Measurements from ENCODE around the gene KIRREL2. TPM values are rescaled to one million over a fixed set of nuclear protein-coding genes. Genes with fewer than 3 reads are reported as not detected.

KIRREL2 gene
- total RNA-seq, 2 donors from 2014 or later = 0.13 TPM; not detected in 1

- TF ChIP-seq, protein P1, sequence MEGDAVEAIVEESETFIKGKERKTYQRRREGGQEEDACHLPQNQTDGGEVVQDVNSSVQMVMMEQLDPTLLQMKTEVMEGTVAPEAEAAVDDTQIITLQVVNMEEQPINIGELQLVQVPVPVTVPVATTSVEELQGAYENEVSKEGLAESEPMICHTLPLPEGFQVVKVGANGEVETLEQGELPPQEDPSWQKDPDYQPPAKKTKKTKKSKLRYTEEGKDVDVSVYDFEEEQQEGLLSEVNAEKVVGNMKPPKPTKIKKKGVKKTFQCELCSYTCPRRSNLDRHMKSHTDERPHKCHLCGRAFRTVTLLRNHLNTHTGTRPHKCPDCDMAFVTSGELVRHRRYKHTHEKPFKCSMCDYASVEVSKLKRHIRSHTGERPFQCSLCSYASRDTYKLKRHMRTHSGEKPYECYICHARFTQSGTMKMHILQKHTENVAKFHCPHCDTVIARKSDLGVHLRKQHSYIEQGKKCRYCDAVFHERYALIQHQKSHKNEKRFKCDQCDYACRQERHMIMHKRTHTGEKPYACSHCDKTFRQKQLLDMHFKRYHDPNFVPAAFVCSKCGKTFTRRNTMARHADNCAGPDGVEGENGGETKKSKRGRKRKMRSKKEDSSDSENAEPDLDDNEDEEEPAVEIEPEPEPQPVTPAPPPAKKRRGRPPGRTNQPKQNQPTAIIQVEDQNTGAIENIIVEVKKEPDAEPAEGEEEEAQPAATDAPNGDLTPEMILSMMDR (IDR thresholded peaks at IDR 0.05) = no peak
- no peaks in the 10 kb centered on the region for H3K9me3 ChIP-seq
- intact Hi-C loops (cut with DNase I) = no loop called here
- H3K27me3 ChIP-seq = peaks cover 14% of the 10 kb centered on the region
- no peak overlapping the region for H3K27ac ChIP-seq
- no peak overlapping the region for H3K9ac ChIP-seq (ENCODE audit: low read depth in 2 of 2, low read length in 2 of 2)
- no peaks in the 10 kb centered on the region for H3K36me3 ChIP-seq
- peak overlapping the region; percentile 20 for H3K4me3 ChIP-seq
- peaks cover 12% of the 10 kb centered on the region for H3K4me1 ChIP-seq
- DNase-seq = peak; percentile 69
These were observed 11.3 kb upstream of the KIRREL2 start for GRCh38 chr19:35845215-35846037.

DNA sequence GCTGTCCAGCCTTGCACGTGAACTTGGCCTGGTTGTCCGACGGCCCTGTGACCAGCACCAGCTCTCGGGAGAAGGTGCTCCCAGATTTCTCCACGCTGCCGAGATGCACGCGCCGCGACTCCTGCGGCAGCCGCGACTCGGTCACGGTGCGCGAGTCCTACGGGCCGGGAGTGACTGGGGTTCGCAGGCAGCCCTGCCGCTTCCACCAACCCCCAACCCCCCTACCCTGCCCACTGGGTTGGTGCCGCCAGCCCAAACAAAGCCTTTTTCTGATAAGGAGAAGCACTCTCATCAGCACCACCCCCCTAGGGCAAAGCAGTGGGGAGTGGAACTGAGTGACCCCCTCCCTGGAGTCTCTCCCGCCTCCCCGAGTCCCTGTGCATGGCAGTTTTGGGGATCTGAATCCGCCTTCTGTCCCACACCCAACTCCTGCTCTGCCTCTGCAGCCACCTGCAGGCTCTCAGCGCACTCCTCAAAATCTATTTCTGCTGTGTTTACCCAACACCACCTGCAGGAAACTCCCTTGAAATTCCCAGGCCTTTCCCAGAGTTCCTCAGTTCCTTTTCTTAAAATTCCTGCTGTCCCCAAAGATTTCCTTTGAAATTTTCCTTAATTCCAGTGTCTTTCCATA lies 10.6 kb upstream of the KIRREL2 start:
- H3K36me3 ChIP-seq = no peaks in the 10 kb centered on the region
- TF ChIP-seq, protein P1 (IDR thresholded peaks at IDR 0.05) = no peak
- peak; percentile 47 for DNase-seq
- intact Hi-C loops (cut with DNase I) = no loop called here
- H3K4me3 ChIP-seq = peak overlapping the region; percentile 20
- no peak overlapping the region for H3K27ac ChIP-seq
- no peak overlapping the region for H3K9ac ChIP-seq (ENCODE audit: low read depth in 2 of 2, low read length in 2 of 2)
- H3K4me1 ChIP-seq = peaks cover 12% of the 10 kb centered on the region
- H3K27me3 ChIP-seq = peaks cover 14% of the 10 kb centered on the region
- H3K9me3 ChIP-seq = no peaks in the 10 kb centered on the region

- TF ChIP-seq, protein P1 (IDR thresholded peaks at IDR 0.05) = no peak
- H3K4me1 ChIP-seq = peaks cover 12% of the 10 kb centered on the region
- intact Hi-C loops (cut with DNase I) = no loop called here
- no peaks in the 10 kb centered on the region for H3K9me3 ChIP-seq
- H3K9ac ChIP-seq (ENCODE audit: low read depth in 2 of 2, low read length in 2 of 2) = no peak overlapping the region
- peaks cover 20% of the 10 kb centered on the region for H3K27me3 ChIP-seq
- no peak overlapping the region for H3K27ac ChIP-seq
- DNase-seq = no peak
- H3K4me3 ChIP-seq = no peak overlapping the region
- no peaks in the 10 kb centered on the region for H3K36me3 ChIP-seq
These were observed 8.8 kb upstream of the KIRREL2 start for GRCh38 chr19:35847911-35848310.

DNA sequence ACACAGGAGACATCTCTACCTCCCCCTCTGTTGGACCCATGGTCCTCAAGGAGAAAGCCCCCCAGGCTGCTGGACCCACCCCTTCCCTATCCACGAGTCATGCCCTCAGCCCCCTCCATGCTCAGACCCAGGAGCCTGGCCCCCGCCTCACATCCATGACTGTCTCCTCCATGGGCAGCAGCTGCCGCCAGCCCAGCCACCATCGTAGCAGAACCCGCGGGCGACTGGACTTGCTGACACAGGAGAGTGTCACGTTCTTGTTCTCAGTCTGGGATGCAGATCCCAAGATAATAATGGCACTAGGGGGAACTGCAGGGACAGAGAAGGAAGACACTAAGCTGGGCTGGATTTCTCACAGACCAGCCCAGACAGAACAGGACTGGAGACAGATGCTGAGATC lies 8.2 kb upstream of the KIRREL2 start:
- no peak overlapping the region for H3K27ac ChIP-seq
- DNase-seq = no peak
- H3K36me3 ChIP-seq = no peaks in the 10 kb centered on the region
- intact Hi-C loops (cut with DNase I) = no loop called here
- peaks cover 20% of the 10 kb centered on the region for H3K27me3 ChIP-seq
- H3K4me3 ChIP-seq = no peak overlapping the region
- H3K9me3 ChIP-seq = no peaks in the 10 kb centered on the region
- TF ChIP-seq, protein P1 (IDR thresholded peaks at IDR 0.05) = no peak
- H3K4me1 ChIP-seq = peaks cover 12% of the 10 kb centered on the region
- H3K9ac ChIP-seq (ENCODE audit: low read depth in 2 of 2, low read length in 2 of 2) = no peak overlapping the region

GRCh38 chr19:35848919-35849505 lies 7.7 kb upstream of the KIRREL2 start:
- no peak overlapping the region for H3K9ac ChIP-seq (ENCODE audit: low read depth in 2 of 2, low read length in 2 of 2)

More at GRCh38 chr19:35848919-35849505, 7.7 kb upstream of the KIRREL2 start:
- Histone ChIP-seq H3K36me3 (no peaks in the 10 kb centered on the region), H3K27me3 (peaks cover 15% of the 10 kb centered on the region), H3K9me3 (no peaks in the 10 kb centered on the region), H3K4me1 (peaks cover 9% of the 10 kb centered on the region), H3K4me3 (no peak overlapping the region), H3K27ac (no peak overlapping the region)
- DNase-seq = no peak
- intact Hi-C loops (cut with DNase I) = no loop called here
- TF ChIP-seq, protein P1 (IDR thresholded peaks at IDR 0.05) = no peak
